ENCODE results near the gene SLC25A21.

DNA sequence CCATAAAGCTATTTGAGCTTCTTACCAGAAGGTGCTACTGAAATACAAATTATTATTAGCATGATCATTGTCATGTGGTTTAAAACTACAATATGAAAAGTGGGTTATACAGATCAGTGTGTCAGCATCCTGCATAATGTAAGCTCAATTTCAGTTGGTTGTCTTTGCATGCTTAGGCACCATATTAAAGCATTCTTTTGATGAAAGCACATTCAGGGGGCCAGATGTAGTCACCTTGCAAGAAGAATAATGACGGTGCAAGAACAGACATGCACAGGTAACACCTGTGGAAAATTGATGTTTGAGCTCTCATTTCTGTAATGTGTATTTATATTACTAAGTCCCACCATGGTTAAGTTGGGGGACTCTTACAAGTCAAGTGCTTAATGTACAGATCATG is 386.9 kb downstream of the SLC25A21 start:
- TF ChIP-seq POLR2A (IDR thresholded peaks at IDR 0.05; ENCODE audit: low read length), result no peak
- TF ChIP-seq GATA1 (IDR thresholded peaks at IDR 0.05; ENCODE audit: low read depth, low read length), result no peak
